HUES6 (cell line): ENCODE data around the gene BCR.

ENCODE experiments used
- H3K27ac ChIP-seq: 2 replicates; pipeline ENCODE4 v1.7.0; 2013; ENCODE audit warnings: low read depth, mild to moderate bottlenecking, low read length, inconsistent platforms
- H3K27me3 ChIP-seq: 2 replicates; pipeline ENCODE4 v1.6.1; 2013; ENCODE audit warnings: low read length; ENCODE audit not compliant: control insufficient read depth, insufficient read depth
- H3K36me3 ChIP-seq: 2 replicates; pipeline ENCODE4 v1.6.1; 2013; ENCODE audit warnings: low read length; ENCODE audit not compliant: control insufficient read depth, insufficient read depth
- H3K4me1 ChIP-seq: 2 replicates; pipeline ENCODE4 v1.6.1; 2013; ENCODE audit warnings: low read length; ENCODE audit not compliant: control insufficient read depth, insufficient read depth
- H3K4me3 ChIP-seq: 2 replicates; pipeline ENCODE4 v1.5.1; 2013; ENCODE audit warnings: low read depth, low read length
- H3K9ac ChIP-seq: one replicate; pipeline ENCODE4 v1.6.1; 2013; ENCODE audit warnings: mild to moderate bottlenecking, low read length
- H3K9me3 ChIP-seq: 2 replicates; pipeline ENCODE4 v1.6.1; 2013; ENCODE audit warnings: low read depth, low read length; ENCODE audit not compliant: control insufficient read depth, insufficient read depth

BCR gene

DNA sequence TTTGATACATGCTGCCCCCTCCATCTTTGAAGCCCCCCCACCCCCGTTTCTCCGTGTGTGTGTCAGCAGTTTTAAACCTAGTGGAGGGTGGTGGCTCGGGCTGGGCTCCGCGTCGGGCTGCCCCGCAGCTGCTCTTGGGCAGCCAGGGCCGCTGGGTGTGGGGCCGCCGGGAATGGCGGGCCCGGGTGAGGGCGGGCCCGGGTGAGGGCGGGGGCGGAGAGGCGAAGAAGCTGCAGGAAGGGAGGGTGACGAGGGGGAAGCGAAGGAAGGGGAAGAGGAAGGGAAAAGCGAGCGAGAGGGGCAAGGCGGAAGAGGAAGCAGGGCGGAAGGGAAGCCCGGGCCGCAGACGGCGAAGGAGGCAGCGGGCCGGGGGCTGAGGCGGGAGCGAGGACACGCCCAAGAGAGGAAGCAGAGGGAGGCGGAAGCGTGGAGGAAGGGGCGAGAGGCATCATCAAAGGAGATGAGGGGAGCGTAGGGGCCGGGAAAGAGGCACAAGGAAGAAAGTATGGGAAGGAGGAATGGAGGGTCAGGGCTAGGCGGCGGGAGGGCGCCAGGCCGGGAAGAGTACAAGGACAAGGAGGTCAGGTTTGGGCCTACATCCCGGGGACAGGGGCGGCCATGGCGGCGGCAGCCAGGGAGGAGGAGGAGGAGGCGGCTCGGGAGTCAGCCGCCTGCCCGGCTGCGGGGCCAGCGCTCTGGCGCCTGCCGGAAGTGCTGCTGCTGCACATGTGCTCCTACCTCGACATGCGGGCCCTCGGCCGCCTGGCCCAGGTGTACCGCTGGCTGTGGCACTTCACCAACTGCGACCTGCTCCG lies 82.4 kb downstream of the BCR start:
- H3K9me3 ChIP-seq: no peaks in the 10 kb centered on the region
- peaks cover 29% of the 10 kb centered on the region for H3K4me1 ChIP-seq
- no peak overlapping the region for H3K9ac ChIP-seq
- no peaks in the 10 kb centered on the region for H3K27me3 ChIP-seq
- H3K27ac ChIP-seq: peak overlapping the region; percentile 57; the same call in 1 of the 2 replicates
- no peak overlapping the region for H3K4me3 ChIP-seq
- peaks cover 52% of the 10 kb centered on the region for H3K36me3 ChIP-seq

DNA sequence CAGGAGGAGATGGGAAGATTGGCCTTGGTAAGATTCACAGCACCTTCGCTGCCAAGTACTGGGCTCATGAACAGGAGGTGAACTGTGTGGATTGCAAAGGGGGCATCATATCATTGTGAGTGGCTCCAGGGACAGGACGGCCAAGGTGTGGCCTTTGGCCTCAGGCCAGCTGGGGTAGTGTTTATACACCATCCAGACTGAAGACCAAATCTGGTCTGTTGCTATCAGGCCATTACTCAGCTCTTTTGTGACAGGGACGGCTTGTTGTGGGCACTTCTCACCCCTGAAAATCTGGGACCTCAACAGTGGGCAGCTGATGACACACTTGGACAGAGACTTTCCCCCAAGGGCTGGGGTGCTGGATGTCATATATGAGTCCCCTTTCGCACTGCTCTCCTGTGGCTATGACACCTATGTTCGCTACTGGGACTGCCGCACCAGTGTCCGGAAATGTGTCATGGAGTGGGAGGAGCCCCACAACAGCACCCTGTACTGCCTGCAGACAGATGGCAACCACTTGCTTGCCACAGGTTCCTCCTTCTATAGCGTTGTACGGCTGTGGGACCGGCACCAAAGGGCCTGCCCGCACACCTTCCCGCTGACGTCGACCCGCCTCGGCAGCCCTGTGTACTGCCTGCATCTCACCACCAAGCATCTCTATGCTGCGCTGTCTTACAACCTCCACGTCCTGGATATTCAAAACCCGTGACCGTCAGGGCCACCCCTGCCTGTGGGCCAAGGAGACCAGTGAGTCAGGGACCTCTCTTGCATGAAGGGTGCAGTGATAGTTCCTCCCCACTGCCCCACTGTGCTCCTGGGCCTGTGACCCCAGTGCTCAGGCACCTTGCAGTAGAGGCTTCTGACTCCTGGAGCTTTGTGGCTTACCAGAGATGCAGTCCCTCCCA lies 83.6 kb downstream of the BCR start:
- H3K4me3 ChIP-seq: no peak overlapping the region
- no peaks in the 10 kb centered on the region for H3K9me3 ChIP-seq
- no peak overlapping the region for H3K9ac ChIP-seq
- H3K27me3 ChIP-seq: no peaks in the 10 kb centered on the region
- H3K27ac ChIP-seq: no peak overlapping the region
- H3K4me1 ChIP-seq: peaks cover 41% of the 10 kb centered on the region
- peaks cover 50% of the 10 kb centered on the region for H3K36me3 ChIP-seq

DNA sequence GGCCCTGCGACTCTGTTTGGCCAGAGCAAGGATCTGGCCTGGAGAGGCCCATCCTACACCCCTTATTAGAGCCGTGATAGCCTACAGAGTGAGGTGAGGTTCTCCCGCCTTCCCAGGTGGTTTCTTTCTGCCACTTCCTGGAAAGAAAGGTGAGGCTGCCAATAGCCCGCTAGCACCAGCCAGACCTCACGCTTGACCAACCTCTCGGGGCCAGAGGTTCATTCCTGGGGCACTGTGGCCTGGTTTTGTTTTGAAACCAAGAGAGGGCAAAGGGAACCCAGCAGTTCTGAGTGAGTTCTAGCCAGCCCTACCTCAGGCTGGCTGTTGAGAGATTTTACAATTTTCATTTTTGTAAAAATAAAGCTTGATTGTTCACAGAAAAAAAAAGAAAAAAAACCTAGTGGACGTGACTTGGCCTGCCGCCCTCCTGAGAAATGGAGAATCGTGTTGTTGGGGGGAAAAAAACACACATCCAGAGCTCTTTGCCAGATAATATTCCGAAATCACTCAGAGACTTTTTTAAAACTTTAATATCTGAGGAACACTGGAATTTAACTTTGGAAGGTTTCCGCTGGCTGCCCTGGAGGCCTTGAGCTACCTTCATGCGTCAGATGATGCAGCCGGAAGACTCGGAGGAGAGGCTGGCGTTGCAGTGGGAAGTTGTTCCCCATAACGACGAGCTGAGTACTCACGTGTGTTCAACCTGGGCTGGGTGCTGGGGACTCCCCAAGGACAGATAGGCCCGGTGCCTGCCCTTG lies 84.5 kb downstream of the BCR start:
- peaks cover 49% of the 10 kb centered on the region for H3K4me1 ChIP-seq
- H3K4me3 ChIP-seq: no peak overlapping the region
- no peak overlapping the region for H3K9ac ChIP-seq
- no peak overlapping the region for H3K27ac ChIP-seq
- peaks cover 51% of the 10 kb centered on the region for H3K36me3 ChIP-seq
- H3K9me3 ChIP-seq: no peaks in the 10 kb centered on the region
- no peaks in the 10 kb centered on the region for H3K27me3 ChIP-seq

DNA sequence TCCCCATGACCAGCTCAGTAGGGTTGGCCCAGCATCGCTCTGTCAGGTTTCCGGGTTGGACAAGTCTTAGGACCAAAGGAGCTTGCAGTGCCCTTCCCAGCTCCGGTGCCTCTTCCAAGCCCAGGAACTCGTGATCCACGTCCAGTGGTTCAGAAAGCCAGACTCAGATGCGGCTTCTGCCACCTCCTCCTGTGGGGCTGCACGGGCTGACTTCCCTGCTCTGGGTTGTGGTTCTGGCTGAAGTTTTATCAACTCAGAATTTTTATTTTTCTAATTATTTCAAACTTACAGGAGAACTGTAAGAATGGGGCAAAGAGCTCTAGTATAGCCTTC lies 85.0 kb downstream of the BCR start:
- H3K36me3 ChIP-seq: peaks cover 57% of the 10 kb centered on the region
- H3K9me3 ChIP-seq: no peaks in the 10 kb centered on the region
- no peaks in the 10 kb centered on the region for H3K27me3 ChIP-seq
- H3K4me1 ChIP-seq: peaks cover 50% of the 10 kb centered on the region
- H3K4me3 ChIP-seq: no peak overlapping the region
- H3K27ac ChIP-seq: no peak overlapping the region
- no peak overlapping the region for H3K9ac ChIP-seq

DNA sequence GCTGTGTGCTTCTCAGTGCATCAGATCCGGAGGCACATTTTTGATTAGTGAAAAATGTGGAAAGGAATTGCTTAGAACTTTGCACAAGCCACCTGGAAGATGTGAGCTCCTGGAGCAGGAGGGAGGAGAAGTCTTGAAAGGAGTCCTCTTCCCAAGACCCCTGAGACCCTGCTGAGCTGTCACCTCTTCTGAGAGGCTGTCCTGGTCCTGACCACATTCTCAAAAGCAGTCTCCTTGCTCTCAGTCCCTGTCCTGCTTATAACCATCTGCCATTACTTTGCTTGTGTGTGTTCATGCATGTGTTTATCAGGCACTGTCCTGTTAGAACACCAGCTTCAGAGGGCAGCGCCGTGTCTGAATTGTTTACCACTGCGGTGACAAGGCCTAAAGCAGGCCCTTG lies 86.5 kb downstream of the BCR start:
- Histone ChIP-seq H3K36me3 (peaks cover 63% of the 10 kb centered on the region), H3K27ac (no peak overlapping the region), H3K4me3 (no peak overlapping the region), H3K4me1 (peaks cover 49% of the 10 kb centered on the region), H3K9ac (no peak overlapping the region), H3K9me3 (no peaks in the 10 kb centered on the region), H3K27me3 (no peaks in the 10 kb centered on the region)

DNA sequence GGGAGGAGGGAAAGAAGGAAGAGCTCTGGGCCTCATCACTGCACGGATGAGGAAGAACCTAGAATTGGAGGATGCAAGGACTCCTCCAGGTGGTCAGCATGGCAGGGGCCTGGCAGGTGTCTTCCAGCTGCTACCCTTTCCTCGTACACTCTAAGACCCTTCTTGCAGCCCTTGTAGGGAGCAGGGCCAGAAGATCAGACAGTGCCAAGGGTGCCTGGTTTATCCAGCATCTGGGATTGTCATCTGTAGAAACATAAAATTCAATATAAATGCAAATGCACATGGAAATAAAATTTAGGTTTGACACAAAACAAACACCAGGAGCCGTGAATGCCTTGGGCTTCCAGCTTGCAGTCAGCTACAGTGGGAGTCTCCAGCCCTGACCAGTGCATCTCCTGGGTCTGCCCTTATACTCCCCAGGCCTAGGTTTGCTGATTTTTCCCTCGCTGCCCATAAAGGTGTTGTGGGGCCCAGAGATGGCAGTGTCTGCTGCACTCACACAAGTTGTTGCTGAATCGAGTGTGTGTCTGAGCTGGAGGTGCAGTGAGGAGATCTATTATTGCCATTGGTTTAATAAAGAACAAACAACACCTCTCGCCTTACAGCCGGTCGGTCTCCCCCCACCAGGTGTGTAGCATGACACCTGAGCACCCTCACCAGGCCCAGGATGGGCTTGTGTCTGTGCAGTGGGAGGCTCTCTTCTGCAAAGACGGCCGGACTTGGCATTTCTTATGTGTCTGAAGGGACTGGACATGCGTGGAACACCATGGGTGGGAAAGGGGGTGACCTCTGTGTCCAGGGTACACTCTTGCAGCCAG lies 87.1 kb downstream of the BCR start:
- Histone ChIP-seq H3K9me3 (no peaks in the 10 kb centered on the region), H3K4me3 (no peak overlapping the region)

DNA sequence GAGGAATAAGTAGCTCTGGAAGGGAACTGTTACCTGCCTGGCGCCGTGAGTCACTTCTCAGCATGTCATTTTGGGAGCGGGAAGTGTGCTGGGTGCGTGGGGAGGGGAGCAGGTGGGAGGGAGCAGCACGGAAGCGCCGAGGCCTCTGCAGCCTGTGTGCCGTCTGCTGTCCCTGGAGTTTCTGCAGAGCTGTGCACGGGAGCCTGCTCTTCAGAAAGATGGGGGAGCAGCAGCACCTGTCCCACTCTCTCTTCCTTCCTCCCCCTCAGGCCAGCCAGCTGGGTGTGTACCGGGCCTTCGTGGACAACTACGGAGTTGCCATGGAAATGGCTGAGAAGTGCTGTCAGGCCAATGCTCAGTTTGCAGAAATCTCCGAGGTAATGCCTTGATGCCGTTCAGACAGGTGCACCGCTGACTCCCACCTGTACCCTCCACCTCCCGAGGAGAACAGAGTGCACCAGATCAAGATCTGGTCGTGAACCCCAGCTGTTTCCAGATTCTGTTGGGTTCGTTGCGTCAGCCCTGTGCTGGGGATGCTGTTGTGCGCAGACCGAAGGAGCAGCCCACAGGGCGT lies 87.9 kb downstream of the BCR start:
- H3K36me3 ChIP-seq: peaks cover 68% of the 10 kb centered on the region
- no peak overlapping the region for H3K9ac ChIP-seq
- no peak overlapping the region for H3K27ac ChIP-seq

More for the DNA sequence above, 87.1 kb downstream of the BCR start:
- Histone ChIP-seq H3K9ac (no peak overlapping the region), H3K27me3 (no peaks in the 10 kb centered on the region), H3K27ac (no peak overlapping the region), H3K4me1 (peaks cover 44% of the 10 kb centered on the region), H3K36me3 (peaks cover 65% of the 10 kb centered on the region)

DNA sequence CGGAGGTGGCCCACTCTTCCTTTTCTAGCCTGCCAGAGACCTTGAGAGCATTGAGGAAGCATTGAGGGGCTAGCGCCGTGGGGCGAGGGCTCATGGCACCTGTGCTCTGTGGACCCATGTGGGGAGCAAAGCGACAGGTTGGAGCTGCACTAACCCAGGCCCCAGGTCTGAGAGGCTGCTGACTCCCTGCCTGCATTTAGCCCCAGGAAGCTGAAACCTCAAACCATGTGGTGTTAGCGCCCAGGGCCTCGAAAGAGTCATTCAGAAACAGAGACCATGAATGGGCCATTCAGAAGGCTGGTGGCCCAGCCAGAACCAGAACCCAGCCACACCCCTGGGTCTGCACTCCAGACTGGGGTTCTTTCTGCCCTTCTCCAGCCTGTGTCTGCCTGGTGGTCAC lies 88.6 kb downstream of the BCR start:
- Histone ChIP-seq H3K4me1 (peaks cover 36% of the 10 kb centered on the region), H3K9ac (no peak overlapping the region), H3K4me3 (no peak overlapping the region), H3K9me3 (no peaks in the 10 kb centered on the region), H3K27me3 (no peaks in the 10 kb centered on the region), H3K27ac (no peak overlapping the region), H3K36me3 (peaks cover 68% of the 10 kb centered on the region)

More for the DNA sequence above, 87.9 kb downstream of the BCR start:
- no peaks in the 10 kb centered on the region for H3K27me3 ChIP-seq
- no peaks in the 10 kb centered on the region for H3K9me3 ChIP-seq
- H3K4me3 ChIP-seq: no peak overlapping the region
- peaks cover 37% of the 10 kb centered on the region for H3K4me1 ChIP-seq

DNA sequence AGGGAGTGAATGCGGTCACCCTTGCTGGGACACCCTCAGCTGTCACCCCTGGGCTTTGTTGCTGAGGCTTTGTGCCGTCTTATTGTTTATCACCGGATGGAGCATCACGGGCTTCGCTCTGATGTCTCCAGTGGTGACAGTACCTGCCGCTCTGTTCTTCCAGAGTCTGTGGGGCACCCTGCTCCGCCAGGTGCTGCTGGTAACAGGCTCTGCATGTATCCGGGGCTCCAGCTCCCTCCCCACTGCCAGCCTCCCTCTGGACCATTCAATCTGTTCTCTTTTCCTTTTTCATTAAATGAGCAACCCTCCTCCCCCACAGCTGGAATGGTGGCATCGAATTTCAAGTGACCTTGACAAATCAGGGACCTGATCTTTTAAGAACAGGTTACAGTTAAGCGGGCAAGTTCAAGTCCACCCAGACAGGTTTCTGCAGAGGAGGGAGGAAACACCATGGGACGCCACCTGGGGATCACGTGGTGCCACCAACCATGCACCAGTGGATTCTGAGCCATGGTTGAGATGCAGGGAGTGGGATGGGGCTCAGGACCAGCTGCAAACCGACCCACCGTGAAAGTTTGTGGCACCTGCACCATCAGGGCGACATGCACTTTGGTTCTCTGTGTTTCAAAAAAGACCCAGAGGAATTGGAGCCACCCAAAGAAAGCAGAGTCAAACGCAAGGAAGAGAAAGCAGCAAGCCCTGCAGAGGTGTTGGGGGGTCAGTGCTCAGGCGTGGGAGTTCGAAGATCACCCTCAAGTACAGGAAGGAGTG lies 89.3 kb downstream of the BCR start:
- no peak overlapping the region for H3K27ac ChIP-seq
- H3K4me3 ChIP-seq: no peak overlapping the region
- H3K4me1 ChIP-seq: peaks cover 36% of the 10 kb centered on the region
- no peaks in the 10 kb centered on the region for H3K9me3 ChIP-seq
- peaks cover 67% of the 10 kb centered on the region for H3K36me3 ChIP-seq
- no peak overlapping the region for H3K9ac ChIP-seq
- H3K27me3 ChIP-seq: no peaks in the 10 kb centered on the region
